Testis (tissue), 2 donors: ENCODE data around the gene AOAH.

Source experiments
- POLR2A ChIP-seq: fragments of 450-650 bp; IDR thresholded peaks from one replicate; pipeline ENCODE4 v1.6.1; 2017; ENCODE audit warnings: antibody characterized with exemption, mild to moderate bottlenecking, moderate library complexity
- TF ChIP-seq, protein P1 (sequence below), 3 experiments: fragments of 450-650 bp in 2 of 3; fragments of 200-600 bp in 1 of 3; sonication (generic) in 1 of 3; IDR thresholded peaks; one replicate each; pipeline ENCODE4 v1.5.1; 2016 to 2019; ENCODE audit warnings: antibody characterized with exemption in 3 of 3, mild to moderate bottlenecking in 2 of 3, moderate library complexity in 1 of 3

DNA sequence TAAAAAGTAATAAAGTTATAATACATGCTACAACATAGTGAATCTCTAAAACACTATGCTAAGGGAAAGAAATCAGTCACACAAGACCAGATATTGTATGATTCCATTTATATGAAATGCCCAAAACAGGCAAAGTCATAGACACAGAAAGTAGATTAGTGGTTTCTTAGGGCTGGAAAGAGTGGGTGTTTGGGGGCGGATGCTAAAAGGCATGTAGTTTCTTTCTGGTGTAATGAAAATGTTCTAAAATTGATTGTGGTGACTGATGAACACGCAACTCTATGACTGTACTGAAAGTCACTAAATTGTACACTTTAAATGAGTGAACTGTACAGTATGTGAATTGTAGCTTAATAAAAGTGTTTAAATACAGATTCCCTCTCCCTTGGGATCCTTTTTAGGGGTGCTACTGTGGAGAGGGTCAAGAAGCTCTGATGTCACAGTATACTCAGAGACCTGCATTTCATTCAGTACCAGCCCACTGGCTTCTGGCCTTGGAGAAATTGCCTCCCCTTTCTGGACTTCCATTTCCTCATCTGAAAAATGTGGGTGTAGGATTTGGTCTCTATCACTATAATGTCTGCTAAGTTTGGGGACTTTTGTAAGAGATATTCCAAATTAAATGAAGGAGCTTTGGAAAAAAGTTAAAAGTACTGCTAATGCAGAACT, 46.4 kb downstream of the AOAH start:
- TF ChIP-seq, protein P1, sequence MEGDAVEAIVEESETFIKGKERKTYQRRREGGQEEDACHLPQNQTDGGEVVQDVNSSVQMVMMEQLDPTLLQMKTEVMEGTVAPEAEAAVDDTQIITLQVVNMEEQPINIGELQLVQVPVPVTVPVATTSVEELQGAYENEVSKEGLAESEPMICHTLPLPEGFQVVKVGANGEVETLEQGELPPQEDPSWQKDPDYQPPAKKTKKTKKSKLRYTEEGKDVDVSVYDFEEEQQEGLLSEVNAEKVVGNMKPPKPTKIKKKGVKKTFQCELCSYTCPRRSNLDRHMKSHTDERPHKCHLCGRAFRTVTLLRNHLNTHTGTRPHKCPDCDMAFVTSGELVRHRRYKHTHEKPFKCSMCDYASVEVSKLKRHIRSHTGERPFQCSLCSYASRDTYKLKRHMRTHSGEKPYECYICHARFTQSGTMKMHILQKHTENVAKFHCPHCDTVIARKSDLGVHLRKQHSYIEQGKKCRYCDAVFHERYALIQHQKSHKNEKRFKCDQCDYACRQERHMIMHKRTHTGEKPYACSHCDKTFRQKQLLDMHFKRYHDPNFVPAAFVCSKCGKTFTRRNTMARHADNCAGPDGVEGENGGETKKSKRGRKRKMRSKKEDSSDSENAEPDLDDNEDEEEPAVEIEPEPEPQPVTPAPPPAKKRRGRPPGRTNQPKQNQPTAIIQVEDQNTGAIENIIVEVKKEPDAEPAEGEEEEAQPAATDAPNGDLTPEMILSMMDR (IDR thresholded peaks at IDR 0.05), result no peak
- TF ChIP-seq POLR2A, result no peak
